Measurements from ENCODE around the gene CADPS2. TPM values are rescaled to one million over a fixed set of nuclear protein-coding genes. Genes with fewer than 3 reads are reported as not detected.

Gene CADPS2
- total and polyA plus RNA-seq, 2 donors (not counting 1 experiment from before 2014, with no cell fraction given), result not detected

- Histone ChIP-seq H3K27ac (ENCODE audit: low read length in 2 of 2) (no peak overlapping the region), H2AFZ (ENCODE audit: insufficient read depth, low read depth, low read length, poor library complexity, severe bottlenecking) (no peak overlapping the region), H3K27me3 (replicated peaks in 1 of 4; ENCODE audit: control extremely low read depth in 1 of 4, control insufficient read depth in 3 of 4, insufficient read depth in 4 of 4, low read length in 3 of 4) (no peaks in the 10 kb centered on the region), H3K36me3 (replicated peaks in 1 of 2; ENCODE audit: control extremely low read depth in 1 of 2, control insufficient read depth in 1 of 2, extremely low read depth in 1 of 2, insufficient read depth in 2 of 2, low read length in 1 of 2) (no peaks in the 10 kb centered on the region), H3K4me2 (replicated peaks; ENCODE audit: low read depth, low read length, poor library complexity, severe bottlenecking) (no peak overlapping the region), H3K9me3 (ENCODE audit: control extremely low read depth in 1 of 3, control insufficient read depth in 2 of 3, insufficient read depth in 1 of 3, low read length in 2 of 3) (peaks cover 0 to 6% (median 0%) of the 10 kb centered on the region in 3 donors), H4K20me1 (ENCODE audit: control insufficient read depth, insufficient read depth, low read length, poor library complexity, severe bottlenecking) (no peaks in the 10 kb centered on the region), H3K9ac (ENCODE audit: low read length) (no peak overlapping the region), H3K4me1 (ENCODE audit: control insufficient read depth in 2 of 2, insufficient read depth in 2 of 2, low read length in 2 of 2) (no peaks in the 10 kb centered on the region), H3K4me3 (ENCODE audit: control extremely low read depth in 1 of 5, extremely low read depth in 1 of 5, insufficient read depth in 1 of 5, low read depth in 2 of 5, low read length in 4 of 5) (no peak overlapping the region), H3K79me2 (ENCODE audit: control insufficient read depth, insufficient read depth, low read length) (no peaks in the 10 kb centered on the region)
- no peaks in the 10 kb centered on the region for H3K9me3 Mint-ChIP-seq (ENCODE audit: insufficient read depth)
- WGBS (ENCODE audit: insufficient coverage), result 100% methylated on average over 1 of the region's 1 CpG
- DNase-seq (no peak), ATAC-seq (ENCODE audit: low read depth) (no peak)
- TF ChIP-seq, protein P1, sequence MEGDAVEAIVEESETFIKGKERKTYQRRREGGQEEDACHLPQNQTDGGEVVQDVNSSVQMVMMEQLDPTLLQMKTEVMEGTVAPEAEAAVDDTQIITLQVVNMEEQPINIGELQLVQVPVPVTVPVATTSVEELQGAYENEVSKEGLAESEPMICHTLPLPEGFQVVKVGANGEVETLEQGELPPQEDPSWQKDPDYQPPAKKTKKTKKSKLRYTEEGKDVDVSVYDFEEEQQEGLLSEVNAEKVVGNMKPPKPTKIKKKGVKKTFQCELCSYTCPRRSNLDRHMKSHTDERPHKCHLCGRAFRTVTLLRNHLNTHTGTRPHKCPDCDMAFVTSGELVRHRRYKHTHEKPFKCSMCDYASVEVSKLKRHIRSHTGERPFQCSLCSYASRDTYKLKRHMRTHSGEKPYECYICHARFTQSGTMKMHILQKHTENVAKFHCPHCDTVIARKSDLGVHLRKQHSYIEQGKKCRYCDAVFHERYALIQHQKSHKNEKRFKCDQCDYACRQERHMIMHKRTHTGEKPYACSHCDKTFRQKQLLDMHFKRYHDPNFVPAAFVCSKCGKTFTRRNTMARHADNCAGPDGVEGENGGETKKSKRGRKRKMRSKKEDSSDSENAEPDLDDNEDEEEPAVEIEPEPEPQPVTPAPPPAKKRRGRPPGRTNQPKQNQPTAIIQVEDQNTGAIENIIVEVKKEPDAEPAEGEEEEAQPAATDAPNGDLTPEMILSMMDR (IDR thresholded peaks at IDR 0.05), result no peak
- TF ChIP-seq EZH2 (IDR thresholded peaks at IDR 0.05; ENCODE audit: borderline replicate concordance, insufficient read depth, low read depth, low read length, poor library complexity, severe bottlenecking), result no peak
- ChIA-PET CTCF (no interaction called here), POLR2A (no interaction called here)
- H3K27ac Mint-ChIP-seq, result no peak overlapping the region
- H3K4me1 Mint-ChIP-seq, result no peaks in the 10 kb centered on the region
- H3K27me3 Mint-ChIP-seq, result no peaks in the 10 kb centered on the region
- no peak overlapping the region for H3K4me3 Mint-ChIP-seq
- intact Hi-C loops (cut with micrococcal nuclease), result no loop called here
Measured at GRCh38 chr7:122803851-122804250, 82.4 kb downstream of the CADPS2 start.

DNA sequence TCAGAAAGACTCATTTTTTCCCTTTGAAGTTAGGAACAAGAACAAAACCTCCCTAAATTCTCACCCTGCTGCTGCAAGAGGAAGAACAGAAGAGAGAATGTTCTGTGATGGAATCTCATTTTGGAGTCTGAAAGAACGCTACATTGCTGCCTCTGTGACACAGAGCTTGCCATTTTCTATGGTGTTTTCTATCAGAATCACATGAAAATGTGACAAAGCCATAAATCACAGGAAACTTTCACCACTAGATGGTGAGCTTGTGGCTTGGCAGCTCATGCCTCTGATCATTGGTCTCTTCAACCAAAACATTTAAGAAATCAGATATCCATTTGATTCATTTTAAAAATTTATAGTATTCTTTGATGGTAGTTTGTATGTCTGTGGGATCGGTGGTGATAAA lies 82.9 kb downstream of the CADPS2 start:
- H3K4me3 Mint-ChIP-seq, result no peak overlapping the region
- Histone ChIP-seq H2AFZ (ENCODE audit: insufficient read depth, low read depth, low read length, poor library complexity, severe bottlenecking) (no peak overlapping the region), H3K9me3 (ENCODE audit: control extremely low read depth in 1 of 3, control insufficient read depth in 2 of 3, insufficient read depth in 1 of 3, low read length in 2 of 3) (peaks cover 0 to 6% (median 0%) of the 10 kb centered on the region in 3 donors), H3K4me1 (ENCODE audit: control insufficient read depth in 2 of 2, insufficient read depth in 2 of 2, low read length in 2 of 2) (no peaks in the 10 kb centered on the region), H4K20me1 (ENCODE audit: control insufficient read depth, insufficient read depth, low read length, poor library complexity, severe bottlenecking) (no peaks in the 10 kb centered on the region), H3K79me2 (ENCODE audit: control insufficient read depth, insufficient read depth, low read length) (no peaks in the 10 kb centered on the region), H3K9ac (ENCODE audit: low read length) (no peak overlapping the region), H3K27ac (ENCODE audit: low read length in 2 of 2) (no peak overlapping the region), H3K36me3 (replicated peaks in 1 of 2; ENCODE audit: control extremely low read depth in 1 of 2, control insufficient read depth in 1 of 2, extremely low read depth in 1 of 2, insufficient read depth in 2 of 2, low read length in 1 of 2) (no peaks in the 10 kb centered on the region), H3K4me2 (replicated peaks; ENCODE audit: low read depth, low read length, poor library complexity, severe bottlenecking) (no peak overlapping the region), H3K27me3 (replicated peaks in 1 of 4; ENCODE audit: control extremely low read depth in 1 of 4, control insufficient read depth in 3 of 4, insufficient read depth in 4 of 4, low read length in 3 of 4) (no peaks in the 10 kb centered on the region), H3K4me3 (ENCODE audit: control extremely low read depth in 1 of 5, extremely low read depth in 1 of 5, insufficient read depth in 1 of 5, low read depth in 2 of 5, low read length in 4 of 5) (no peak overlapping the region)
- DNase-seq (no peak), ATAC-seq (ENCODE audit: low read depth) (no peak)
- no peak for TF ChIP-seq EZH2 (IDR thresholded peaks at IDR 0.05; ENCODE audit: borderline replicate concordance, insufficient read depth, low read depth, low read length, poor library complexity, severe bottlenecking)
- TF ChIP-seq, protein P1 (IDR thresholded peaks at IDR 0.05), result no peak
- H3K4me1 Mint-ChIP-seq, result no peaks in the 10 kb centered on the region
- no peak overlapping the region for H3K27ac Mint-ChIP-seq
- no peaks in the 10 kb centered on the region for H3K27me3 Mint-ChIP-seq
- intact Hi-C loops (cut with micrococcal nuclease), result no loop called here
- no peaks in the 10 kb centered on the region for H3K9me3 Mint-ChIP-seq (ENCODE audit: insufficient read depth)
- ChIA-PET POLR2A (no interaction called here), CTCF (no interaction called here)
- 43% methylated on average over 1 of the region's 2 CpGs for WGBS (ENCODE audit: insufficient coverage)
